Suprapubic skin (tissue), 3 donors: Measurements from ENCODE around the gene ADCY4.

ENCODE experiments used
- POLR2AphosphoS5 ChIP-seq, 3 donors: sonication (generic); formaldehyde crosslinking; IDR thresholded peaks; one replicate each; pipeline ENCODE4 v1.6.1; 2017; ENCODE audit warnings: antibody characterized with exemption in 3 of 3
- TF ChIP-seq, protein P1 (sequence below), 2 donors: fragments of 200-600 bp in 1 of 2; fragments of 450-650 bp in 1 of 2; sonication (generic) in 1 of 2; IDR thresholded peaks; one replicate each; pipeline ENCODE4 v1.5.1; 2016 to 2019; ENCODE audit warnings: antibody characterized with exemption in 2 of 2, mild to moderate bottlenecking in 1 of 2, moderate library complexity in 1 of 2

DNA sequence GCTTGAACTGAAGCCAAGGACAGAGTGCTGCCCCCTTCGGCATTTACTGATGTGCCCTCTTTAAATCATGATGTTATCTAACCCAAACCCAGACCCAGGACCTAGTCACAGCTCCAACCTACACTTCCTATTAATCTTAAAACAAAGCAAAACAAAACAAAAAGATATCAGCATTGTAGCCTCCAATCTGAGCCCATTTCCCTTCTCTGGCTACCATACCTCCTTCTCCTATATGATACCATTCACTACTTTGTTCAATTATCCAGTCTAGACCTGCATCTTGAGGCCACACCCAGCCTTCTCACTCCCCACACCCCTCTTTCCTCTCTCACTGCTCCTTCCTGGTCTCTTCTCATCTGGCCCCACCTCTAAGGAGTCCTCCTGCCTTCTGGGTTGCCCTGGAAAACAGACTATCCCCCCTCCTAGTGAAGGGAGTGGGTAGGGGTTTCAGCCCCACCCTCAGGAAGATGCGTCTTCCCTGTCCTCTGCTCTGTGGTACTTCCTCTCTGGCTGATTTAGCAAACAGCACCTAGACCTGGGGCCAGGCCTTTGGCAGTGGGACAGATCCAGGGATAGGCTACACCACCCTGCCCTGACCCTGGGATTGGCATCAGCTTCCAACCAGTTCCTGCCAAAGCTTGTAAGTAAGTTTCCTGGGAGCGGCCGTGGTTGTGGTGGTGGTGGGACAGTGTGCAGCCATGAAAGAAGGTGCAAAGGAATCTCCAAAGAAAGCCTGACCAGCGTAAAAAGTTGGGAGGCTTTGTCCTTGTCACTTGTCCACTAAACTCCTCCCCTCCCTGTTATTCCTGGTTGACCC, 20.3 kb downstream of the ADCY4 start:
- TF ChIP-seq POLR2AphosphoS5 (IDR thresholded peaks at IDR 0.05), result no peak
- TF ChIP-seq, protein P1, sequence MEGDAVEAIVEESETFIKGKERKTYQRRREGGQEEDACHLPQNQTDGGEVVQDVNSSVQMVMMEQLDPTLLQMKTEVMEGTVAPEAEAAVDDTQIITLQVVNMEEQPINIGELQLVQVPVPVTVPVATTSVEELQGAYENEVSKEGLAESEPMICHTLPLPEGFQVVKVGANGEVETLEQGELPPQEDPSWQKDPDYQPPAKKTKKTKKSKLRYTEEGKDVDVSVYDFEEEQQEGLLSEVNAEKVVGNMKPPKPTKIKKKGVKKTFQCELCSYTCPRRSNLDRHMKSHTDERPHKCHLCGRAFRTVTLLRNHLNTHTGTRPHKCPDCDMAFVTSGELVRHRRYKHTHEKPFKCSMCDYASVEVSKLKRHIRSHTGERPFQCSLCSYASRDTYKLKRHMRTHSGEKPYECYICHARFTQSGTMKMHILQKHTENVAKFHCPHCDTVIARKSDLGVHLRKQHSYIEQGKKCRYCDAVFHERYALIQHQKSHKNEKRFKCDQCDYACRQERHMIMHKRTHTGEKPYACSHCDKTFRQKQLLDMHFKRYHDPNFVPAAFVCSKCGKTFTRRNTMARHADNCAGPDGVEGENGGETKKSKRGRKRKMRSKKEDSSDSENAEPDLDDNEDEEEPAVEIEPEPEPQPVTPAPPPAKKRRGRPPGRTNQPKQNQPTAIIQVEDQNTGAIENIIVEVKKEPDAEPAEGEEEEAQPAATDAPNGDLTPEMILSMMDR (IDR thresholded peaks at IDR 0.05), result no peak
